H1 (cell line): ENCODE measurements around the gene MECR. TPM values are rescaled to one million over a fixed set of nuclear protein-coding genes. Genes with fewer than 3 reads are reported as not detected.

ENCODE experiments used
- CTCF ChIA-PET: fragments of 300-600 bp; sonication (Branson Sonifier 250); formaldehyde crosslinking; loops from one replicate; lab custom pipeline; 2021; ENCODE audit not compliant: partially characterized antibody; lab: Charles Lee
- POLR2A ChIA-PET: fragments of 300-600 bp; sonication (Branson Sonifier 250); formaldehyde crosslinking; loops from one replicate; lab custom pipeline; 2021; ENCODE audit warnings: inconsistent platforms; ENCODE audit not compliant: partially characterized antibody; lab: Charles Lee
- DNase-seq, 2 experiments: peaks; one replicate each; pipeline versions ENCODE4 v3.0.0 to v3.0.0-alpha.2; 2010 to 2022; ENCODE audit warnings: low spot score in 2 of 2, low read depth in 1 of 2, mixed read lengths in 1 of 2
- FAIRE-seq: peaks from 2 replicates; lab custom pipeline; 2011; peaks lifted over from hg19 to GRCh38; lab: Jason Lieb, UNC
- H2AFZ ChIP-seq: 2 replicates; pipeline ENCODE4 v1.8.1; 2012; ENCODE audit warnings: low read length, inconsistent platforms
- H2AK5ac ChIP-seq: 2 replicates; pipeline ENCODE4 v1.6.1; 2013; ENCODE audit warnings: low read depth, low read length
- H2BK120ac ChIP-seq: replicated peaks from 2 replicates; pipeline ENCODE3; 2013; ENCODE audit warnings: low read depth, low read length, inconsistent platforms
- H2BK12ac ChIP-seq: 2 replicates; pipeline ENCODE4 v1.6.1; 2013; ENCODE audit warnings: low read depth, low read length
- H2BK15ac ChIP-seq: 2 replicates; pipeline ENCODE4 v1.6.1; 2013; ENCODE audit warnings: low read length
- H2BK20ac ChIP-seq: 2 replicates; pipeline ENCODE4 v1.6.1; 2013; ENCODE audit warnings: low read length
- H2BK5ac ChIP-seq: 2 replicates; pipeline ENCODE4 v1.6.1; 2013; ENCODE audit warnings: low read depth, low read length
- H3K14ac ChIP-seq: 2 replicates; pipeline ENCODE4 v1.6.1; 2013; ENCODE audit warnings: inconsistent platforms; ENCODE audit not compliant: insufficient read length
- H3K18ac ChIP-seq: 2 replicates; pipeline ENCODE4 v1.6.1; 2013; ENCODE audit warnings: low read length; ENCODE audit errors: extremely low read depth
- H3K23ac ChIP-seq: 2 replicates; pipeline ENCODE4 v1.6.1; 2013; ENCODE audit warnings: inconsistent platforms; ENCODE audit not compliant: insufficient read length
- H3K23me2 ChIP-seq: 2 replicates; pipeline ENCODE4 v1.6.1; 2013; ENCODE audit warnings: low read depth, low read length
- H3K27ac ChIP-seq: 2 replicates; pipeline ENCODE4 v1.6.1; 2011; ENCODE audit warnings: low read depth, low read length, inconsistent platforms
- H3K27me3 ChIP-seq, 4 experiments: replicated peaks in 1 of 4; 1 replicate in 1 of 4; 2 replicates in 3 of 4; pipeline versions ENCODE4 v1.6.1 to v1.8.1; 2011 to 2013; ENCODE audit warnings: low read length in 3 of 4, mild to moderate bottlenecking in 3 of 4, inconsistent platforms in 2 of 4, mixed read lengths in 2 of 4, moderate library complexity in 1 of 4; ENCODE audit not compliant: control insufficient read depth in 3 of 4, insufficient read depth in 3 of 4; ENCODE audit errors: extremely low read depth in 1 of 4
- H3K36me3 ChIP-seq, 4 experiments: 2 replicates each; pipeline versions ENCODE4 v1.6.1 to v1.8.1; 2011 to 2013; ENCODE audit warnings: mild to moderate bottlenecking in 4 of 4, low read length in 3 of 4, moderate library complexity in 2 of 4, control low read depth in 1 of 4, inconsistent platforms in 1 of 4; ENCODE audit not compliant: insufficient read depth in 4 of 4, control insufficient read depth in 2 of 4
- H3K4ac ChIP-seq: replicated peaks from 2 replicates; pipeline ENCODE3; 2013; ENCODE audit warnings: low read length, low read depth, mixed read lengths, inconsistent platforms; ENCODE audit not compliant: insufficient read length
- H3K4me1 ChIP-seq, 4 experiments: replicated peaks in 1 of 4; 1 replicate in 1 of 4; 2 replicates in 3 of 4; pipeline versions ENCODE4 v1.6.1 to v1.8.1; 2011 to 2013; ENCODE audit warnings: low read length in 3 of 4, inconsistent platforms in 2 of 4, mixed read lengths in 1 of 4; ENCODE audit not compliant: insufficient read depth in 4 of 4, control insufficient read depth in 3 of 4
- H3K4me2 ChIP-seq, 2 experiments: 2 replicates each; pipeline versions ENCODE4 v1.6.1 to v1.8.1; 2011 to 2013; ENCODE audit warnings: low read depth in 2 of 2, low read length in 2 of 2, control low read depth in 1 of 2, inconsistent platforms in 1 of 2, mild to moderate bottlenecking in 1 of 2; ENCODE audit not compliant: insufficient read depth in 1 of 2
- H3K4me3 ChIP-seq, 4 experiments: fragments of 200-600, 300-600 bp in 1 of 4; sonication (generic), shearing (Covaris generic), sonication (Bioruptor Twin) in 1 of 4; 2 replicates each; pipeline versions ENCODE4 v1.5.1 to v1.8.1; 2011 to 2016; ENCODE audit warnings: low read length in 4 of 4, low read depth in 3 of 4, control low read depth in 2 of 4, inconsistent platforms in 2 of 4, mild to moderate bottlenecking in 2 of 4, mixed read lengths in 1 of 4, moderate library complexity in 1 of 4; ENCODE audit not compliant: insufficient read depth in 2 of 4; ENCODE audit errors: extremely low read depth in 1 of 4
- H3K56ac ChIP-seq: replicated peaks from 2 replicates; pipeline ENCODE3; 2013; ENCODE audit warnings: low read depth, mild to moderate bottlenecking, mixed read lengths, low read length, inconsistent platforms; ENCODE audit not compliant: insufficient read length
- H3K79me1 ChIP-seq: 2 replicates; pipeline ENCODE4 v1.6.1; 2013; ENCODE audit warnings: low read depth, low read length, control low read depth
- H3K79me2 ChIP-seq, 2 experiments: 2 replicates each; pipeline versions ENCODE4 v1.6.1 to v1.8.1; 2012 to 2013; ENCODE audit warnings: low read length in 2 of 2, mild to moderate bottlenecking in 2 of 2, inconsistent platforms in 1 of 2; ENCODE audit not compliant: insufficient read depth in 2 of 2, control insufficient read depth in 1 of 2
- H3K9ac ChIP-seq, 4 experiments: replicated peaks in 1 of 4; 1 replicate in 1 of 4; 2 replicates in 3 of 4; pipeline versions ENCODE4 v1.6.1 to v1.8.1; 2011 to 2013; ENCODE audit warnings: low read depth in 3 of 4, low read length in 3 of 4, control low read depth in 2 of 4, mild to moderate bottlenecking in 2 of 4, moderate library complexity in 2 of 4, inconsistent platforms in 1 of 4; ENCODE audit errors: extremely low read depth in 1 of 4
- H3K9me3 ChIP-seq, 2 experiments: 2 replicates each; pipeline versions ENCODE4 v1.6.1 to v1.8.1; 2012 to 2013; ENCODE audit warnings: mild to moderate bottlenecking in 2 of 2, moderate library complexity in 2 of 2, control low read depth in 1 of 2, inconsistent platforms in 1 of 2, low read depth in 1 of 2, low read length in 1 of 2, mixed read lengths in 1 of 2; ENCODE audit not compliant: insufficient read depth in 2 of 2
- H4K20me1 ChIP-seq, 2 experiments: replicated peaks in 1 of 2; 2 replicates each; pipeline versions ENCODE3 to v1.8.1; 2011 to 2013; ENCODE audit warnings: inconsistent platforms in 2 of 2, low read length in 2 of 2, mild to moderate bottlenecking in 1 of 2; ENCODE audit not compliant: insufficient read depth in 2 of 2, control insufficient read depth in 1 of 2
- H4K5ac ChIP-seq: 2 replicates; pipeline ENCODE4 v1.6.1; 2013; ENCODE audit warnings: low read length, low read depth, mixed read lengths, inconsistent platforms; ENCODE audit not compliant: insufficient read length
- H4K8ac ChIP-seq: 2 replicates; pipeline ENCODE4 v1.8.0; 2013; ENCODE audit warnings: mild to moderate bottlenecking, moderate library complexity, low read length, inconsistent platforms; ENCODE audit not compliant: insufficient read depth; ENCODE audit errors: extremely low read depth
- H4K91ac ChIP-seq: replicated peaks from 2 replicates; pipeline ENCODE3; 2013; ENCODE audit warnings: low read length, mixed read lengths, inconsistent platforms; ENCODE audit not compliant: insufficient read length
- BACH1 ChIP-seq: IDR thresholded peaks from 2 replicates; pipeline ENCODE4 v1.6.1; 2012; ENCODE audit warnings: low read length, improper control_type of control experiment
- CHD2 ChIP-seq: IDR thresholded peaks from 2 replicates; pipeline ENCODE4 v1.6.1; 2012; ENCODE audit warnings: low read length, improper control_type of control experiment
- CTBP2 ChIP-seq: IDR thresholded peaks from 2 replicates; pipeline ENCODE4 v1.7.0; 2011; ENCODE audit warnings: borderline replicate concordance, mild to moderate bottlenecking, moderate library complexity, mixed read lengths, low read length; ENCODE audit not compliant: insufficient read depth, insufficient read length
- GABPA ChIP-seq: IDR thresholded peaks from 2 replicates; pipeline ENCODE4 v1.6.1; 2011; ENCODE audit warnings: mild to moderate bottlenecking, low read length, moderate library complexity, borderline replicate concordance; ENCODE audit not compliant: insufficient read depth
- RXRA ChIP-seq: IDR thresholded peaks from 2 replicates; pipeline ENCODE4 v1.6.1; 2011; ENCODE audit warnings: low read depth, mild to moderate bottlenecking, low read length, moderate library complexity; ENCODE audit not compliant: insufficient read depth
- SIRT6 ChIP-seq: IDR thresholded peaks from one replicate; pipeline ENCODE4 v1.7.1; 2012; ENCODE audit warnings: low read length, inconsistent platforms
- SP1 ChIP-seq: IDR thresholded peaks from 2 replicates; pipeline ENCODE4 v1.6.1; 2011; ENCODE audit warnings: low read depth, low read length
- TAF1 ChIP-seq: IDR thresholded peaks from 2 replicates; pipeline ENCODE4 v1.6.1; 2011; ENCODE audit warnings: mild to moderate bottlenecking, low read depth, low read length
- TBP ChIP-seq: IDR thresholded peaks from 2 replicates; pipeline ENCODE4 v1.6.1; 2011; ENCODE audit warnings: low read depth, low read length, improper control_type of control experiment
- WGBS, 2 experiments: shearing (Covaris generic) in 1 of 2; methylation state at CpG; one replicate each; pipeline versions ENCODE4 v1.1.6 to v1.1.7; 2013 to 2015; ENCODE audit warnings: low lambda C conversion rate in 2 of 2, mixed read lengths in 2 of 2, inconsistent platforms in 1 of 2, low coverage in 1 of 2, missing lambda C conversion rate in 1 of 2; ENCODE audit not compliant: insufficient replicate concordance in 2 of 2, insufficient coverage in 1 of 2, insufficient read length in 1 of 2; ENCODE audit errors: extremely low coverage in 1 of 2, missing lambda C conversion rate in 1 of 2; 5-methylcytosine and 5-hydroxymethylcytosine counted together
- polyA plus RNA-seq, 7 experiments: library from polyadenylated mRNA; depleted of rRNA in 3 of 7; stranded (reverse) in 5 of 7; unstranded in 2 of 7; fragments of >200 nt in 5 of 7; fragments of 200-250 nt in 2 of 7; gene quantifications; 1 replicate in 5 of 7; 2 replicates in 1 of 7; 4 replicates in 1 of 7; pipeline versions ENCODE4 v1.2.1 to v1.2.3, GENCODE V29; 2011 to 2013; ENCODE audit warnings: missing spikeins in 2 of 7, mixed read lengths in 2 of 7
- total RNA-seq: library from RNA; stranded (reverse); fragmentation: NEBNext Ultra II Directional; extraction: Animal tissue kit (Norgen Biotek cat#: 25700); gene quantifications from 2 replicates; pipeline ENCODE4 v1.2.1, GENCODE V29; 2021
- TF ChIP-seq, protein P1 (sequence below), 3 experiments: IDR thresholded peaks; 1 replicate in 2 of 3; 2 replicates in 1 of 3; pipeline versions ENCODE4 v1.5.1 to v1.6.1; 2011; ENCODE audit warnings: low read length in 3 of 3, mild to moderate bottlenecking in 3 of 3, inconsistent platforms in 2 of 3, low read depth in 1 of 3, moderate library complexity in 1 of 3; ENCODE audit not compliant: insufficient read depth in 1 of 3; ENCODE audit errors: control extremely low read depth in 1 of 3

Gene MECR
- total and polyA plus RNA-seq, 2 of the 8 experiments (the other 6 are each of a cell fraction or from before 2014, with no cell fraction given): 24.2 to 24.4 TPM

GRCh38 chr1:29227511-29227910 is 3.2 kb downstream of the MECR start:
- TF ChIP-seq RXRA (no peak), SIRT6 (no peak), GABPA (no peak), TBP (peak; percentile 52; the same call in 1 of the 2 replicates), BACH1 (no peak), SP1 (no peak), CHD2 (no peak), CTBP2 (no peak), TAF1 (peak; percentile 60; the same call in 1 of the 2 replicates)
- TF ChIP-seq, protein P1, sequence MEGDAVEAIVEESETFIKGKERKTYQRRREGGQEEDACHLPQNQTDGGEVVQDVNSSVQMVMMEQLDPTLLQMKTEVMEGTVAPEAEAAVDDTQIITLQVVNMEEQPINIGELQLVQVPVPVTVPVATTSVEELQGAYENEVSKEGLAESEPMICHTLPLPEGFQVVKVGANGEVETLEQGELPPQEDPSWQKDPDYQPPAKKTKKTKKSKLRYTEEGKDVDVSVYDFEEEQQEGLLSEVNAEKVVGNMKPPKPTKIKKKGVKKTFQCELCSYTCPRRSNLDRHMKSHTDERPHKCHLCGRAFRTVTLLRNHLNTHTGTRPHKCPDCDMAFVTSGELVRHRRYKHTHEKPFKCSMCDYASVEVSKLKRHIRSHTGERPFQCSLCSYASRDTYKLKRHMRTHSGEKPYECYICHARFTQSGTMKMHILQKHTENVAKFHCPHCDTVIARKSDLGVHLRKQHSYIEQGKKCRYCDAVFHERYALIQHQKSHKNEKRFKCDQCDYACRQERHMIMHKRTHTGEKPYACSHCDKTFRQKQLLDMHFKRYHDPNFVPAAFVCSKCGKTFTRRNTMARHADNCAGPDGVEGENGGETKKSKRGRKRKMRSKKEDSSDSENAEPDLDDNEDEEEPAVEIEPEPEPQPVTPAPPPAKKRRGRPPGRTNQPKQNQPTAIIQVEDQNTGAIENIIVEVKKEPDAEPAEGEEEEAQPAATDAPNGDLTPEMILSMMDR (IDR thresholded peaks at IDR 0.05; ENCODE audit: control extremely low read depth in 1 of 3, insufficient read depth in 1 of 3, low read depth in 1 of 3, low read length in 3 of 3): no peak
- H3K27ac ChIP-seq: no peak overlapping the region
- CTCF ChIA-PET: interaction anchor here (0.9 kb wide), 1 partner anchor 86 kb away, joined by 3 read pairs; no protein-coding TSS in a partner anchor

More at GRCh38 chr1:29227511-29227910, 3.2 kb downstream of the MECR start:
- peaks cover 0 to 1% of the 10 kb centered on the region in 2 experiments for H4K20me1 ChIP-seq
- H2AFZ ChIP-seq: no peak overlapping the region
- peak; percentile 48 for FAIRE-seq
- H3K79me1 ChIP-seq: peaks cover 4% of the 10 kb centered on the region; the same call in 1 of the 2 replicates
- 86% methylated on average over 5 of the region's 5 CpGs; no CpG with 5 or more reads in 1 of the 2 experiments for WGBS, 2 experiments
- no peak overlapping the region for H4K5ac ChIP-seq
- no peak overlapping the region for H2BK20ac ChIP-seq
- H4K91ac ChIP-seq: no peak overlapping the region
- H3K4me3 ChIP-seq: no peak overlapping the region
- no peak overlapping the region for H3K23ac ChIP-seq
- no peak overlapping the region for H2BK12ac ChIP-seq
- no peak overlapping the region for H3K4ac ChIP-seq
- no peak overlapping the region for H2BK15ac ChIP-seq
- peaks cover 7% of the 10 kb centered on the region; the same call in 1 of the 2 replicates for H3K23me2 ChIP-seq
- no peak for DNase-seq
- no peak overlapping the region for H3K14ac ChIP-seq
- H3K56ac ChIP-seq: no peak overlapping the region
- peaks cover 5 to 10% of the 10 kb centered on the region in 2 experiments; a peak in 3 of 4 replicates for H3K79me2 ChIP-seq
- H3K18ac ChIP-seq: no peak overlapping the region
- 0 out of 4 replicates have a peak overlapping the region, but pooled peaks of 1 of the 2 experiments have one; percentile 43 for H3K4me2 ChIP-seq
- H3K27me3 ChIP-seq: no peaks in the 10 kb centered on the region; a peak in 1 of 7 replicates
- H2BK120ac ChIP-seq: no peak overlapping the region
- no peak overlapping the region for H2AK5ac ChIP-seq
- POLR2A ChIA-PET: interaction anchor here (2.2 kb wide), 1 partner anchor 9 kb away, joined by 5 read pairs; no protein-coding TSS in a partner anchor
- no peaks in the 10 kb centered on the region for H3K9me3 ChIP-seq
- no peak overlapping the region for H4K8ac ChIP-seq
- peaks cover 0 to 4% (median 0%) of the 10 kb centered on the region in 4 experiments; a peak in 3 of 8 replicates for H3K36me3 ChIP-seq
- H2BK5ac ChIP-seq: no peak overlapping the region
- H3K9ac ChIP-seq: no peak overlapping the region; a peak in 1 of 7 replicates
- peaks cover 0 to 10% (median 4%) of the 10 kb centered on the region in 4 experiments; a peak in 3 of 7 replicates for H3K4me1 ChIP-seq
